ENCODE results near the gene MRPL57.
"Not testable (repeated sequence)": the region's sequence is repeated elsewhere in the genome, so short reads cannot be mapped to it uniquely, and the experiment has no call there.

The MRPL57 gene

GRCh38 chr13:21197606-21198225 is 21.3 kb downstream of the MRPL57 start:
- DNase-seq, result not testable (repeated sequence)

- DNase-seq, result not testable (repeated sequence)
These were observed 21.9 kb downstream of the MRPL57 start for GRCh38 chr13:21198391-21198790.

DNA sequence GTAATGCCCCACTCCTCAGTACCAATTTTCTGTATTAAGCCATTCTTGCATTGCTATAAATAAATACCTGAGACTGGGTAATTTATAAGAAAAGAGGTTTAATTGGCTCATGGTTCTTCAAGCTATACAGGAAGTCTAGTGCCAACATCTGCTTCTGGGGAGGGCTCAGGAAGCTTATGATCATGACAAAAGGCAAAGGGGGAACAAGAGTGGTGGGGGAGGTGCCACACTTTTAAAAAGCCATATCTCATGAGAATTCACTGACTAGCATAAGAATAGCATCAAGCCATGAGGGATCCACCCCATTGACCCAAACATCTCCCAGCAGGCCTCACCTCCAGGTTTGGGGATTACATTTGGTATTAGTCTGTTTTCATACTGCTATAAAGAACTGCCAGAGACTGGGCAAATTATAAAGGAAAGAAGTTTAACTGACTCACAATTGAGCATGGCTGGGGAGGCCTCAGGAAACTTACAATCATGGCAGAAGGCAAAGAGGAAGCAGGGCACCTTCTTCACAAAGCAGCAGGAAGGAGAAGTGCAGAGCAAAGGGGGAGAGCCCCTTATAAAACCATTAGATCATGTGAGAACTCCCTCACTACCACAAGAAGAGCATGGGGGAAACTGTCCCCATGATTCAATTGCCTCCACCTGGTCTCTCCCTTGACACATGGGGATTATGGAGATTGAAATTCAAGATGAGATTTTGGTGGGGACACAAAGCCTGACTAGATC is 25.2 kb downstream of the MRPL57 start:
- not testable (repeated sequence) for DNase-seq

- no peak for DNase-seq
These were observed 26.5 kb downstream of the MRPL57 start for GRCh38 chr13:21202767-21203531.

DNA sequence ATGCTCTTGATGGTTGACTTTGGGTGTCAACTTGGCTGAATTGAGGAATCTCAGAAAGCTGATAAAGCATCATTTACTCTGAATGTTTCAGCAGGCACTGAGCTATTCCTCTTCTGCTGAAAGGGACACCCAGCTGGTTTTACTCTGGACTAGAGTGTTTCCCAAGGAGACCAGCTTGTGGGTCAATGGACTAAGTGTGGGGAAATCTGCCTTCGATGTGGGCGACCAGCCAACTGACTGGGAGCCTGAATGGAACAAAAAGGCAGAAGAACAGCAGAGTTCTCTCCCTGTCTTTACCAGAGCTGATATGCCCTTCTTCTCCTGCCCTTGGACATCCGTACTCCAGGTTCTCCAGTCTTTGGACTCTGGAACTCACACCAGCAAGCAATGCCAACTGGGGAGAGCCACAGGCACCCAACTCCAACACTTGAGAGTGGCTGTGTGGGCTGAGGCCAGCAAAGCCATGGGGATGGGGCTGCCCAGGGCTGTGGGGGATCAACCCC is 32.2 kb downstream of the MRPL57 start:
- DNase-seq, result no peak

GRCh38 chr13:21212138-21212775 is 35.8 kb downstream of the MRPL57 start:
- DNase-seq, result no peak

GRCh38 chr13:21215419-21215818 is 39.0 kb downstream of the MRPL57 start:
- DNase-seq, result not testable (repeated sequence)

DNA sequence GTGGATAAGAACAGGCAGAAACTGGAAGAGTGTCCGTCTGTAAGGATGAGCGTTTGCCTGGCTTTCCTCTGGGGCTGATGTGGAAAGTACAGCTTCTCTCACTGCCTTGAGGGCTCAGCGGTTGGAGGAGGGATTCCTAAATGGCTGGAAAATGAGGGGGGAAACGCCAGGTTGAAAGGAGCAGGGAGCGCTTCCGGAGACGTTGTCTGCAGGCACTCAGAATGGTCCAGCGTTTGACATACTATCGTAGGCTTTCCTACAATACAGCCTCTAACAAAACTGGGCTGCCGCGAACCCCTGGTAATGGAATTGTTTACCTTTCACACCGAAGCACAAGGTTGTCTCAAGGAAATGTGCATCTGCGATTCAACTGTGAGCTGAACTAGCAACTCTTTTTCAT is 39.9 kb downstream of the MRPL57 start:
- DNase-seq, result no peak

DNA sequence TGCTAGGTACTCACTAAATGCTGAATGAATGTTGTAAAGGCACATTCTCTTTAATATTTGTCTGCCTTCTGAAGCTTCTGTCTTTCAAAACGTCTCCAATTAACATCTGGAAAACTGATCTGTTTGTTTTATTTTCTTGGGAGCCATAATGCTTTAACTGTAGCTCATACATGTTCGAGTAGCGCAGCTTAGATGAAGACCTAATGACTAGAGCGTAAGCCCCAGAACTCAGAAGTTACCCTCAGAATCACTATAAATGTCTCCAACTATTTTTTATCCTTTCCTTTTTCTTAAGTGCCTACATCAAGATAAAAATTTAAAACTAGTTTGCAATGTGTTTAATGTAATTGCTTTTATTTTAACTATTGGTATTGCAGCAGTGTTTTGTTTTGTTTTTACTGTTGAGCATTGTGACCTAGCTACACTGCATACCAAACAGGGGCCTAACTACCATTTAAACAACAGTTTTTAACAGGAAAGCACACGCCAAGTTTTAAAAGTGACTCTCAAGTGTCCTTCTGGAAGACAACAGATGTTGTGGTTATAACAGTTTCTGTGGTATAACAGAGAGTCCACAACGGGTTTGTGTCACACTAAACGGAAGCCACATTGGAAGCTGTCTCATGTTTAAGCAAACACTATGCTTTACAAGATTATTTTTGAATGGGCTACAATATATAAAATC is 42.0 kb downstream of the MRPL57 start:
- no peak for DNase-seq

DNA sequence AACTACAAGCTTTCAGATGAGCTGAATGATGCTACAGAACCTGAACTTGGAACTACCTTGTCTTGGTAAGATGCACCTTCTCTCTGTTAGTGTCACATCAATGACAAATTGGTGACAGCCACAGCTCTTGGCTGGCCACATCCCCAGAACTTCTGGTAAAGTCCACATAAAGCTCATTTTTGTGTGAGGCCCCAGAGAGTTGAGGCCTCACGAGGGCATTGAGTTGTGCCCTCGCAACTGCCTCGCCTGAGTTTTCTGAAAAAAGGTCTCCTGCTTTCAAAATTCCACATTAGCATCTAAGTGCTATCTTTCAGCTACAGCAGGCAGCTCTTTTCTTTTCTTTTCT is 42.6 kb downstream of the MRPL57 start:
- no peak for DNase-seq

DNA sequence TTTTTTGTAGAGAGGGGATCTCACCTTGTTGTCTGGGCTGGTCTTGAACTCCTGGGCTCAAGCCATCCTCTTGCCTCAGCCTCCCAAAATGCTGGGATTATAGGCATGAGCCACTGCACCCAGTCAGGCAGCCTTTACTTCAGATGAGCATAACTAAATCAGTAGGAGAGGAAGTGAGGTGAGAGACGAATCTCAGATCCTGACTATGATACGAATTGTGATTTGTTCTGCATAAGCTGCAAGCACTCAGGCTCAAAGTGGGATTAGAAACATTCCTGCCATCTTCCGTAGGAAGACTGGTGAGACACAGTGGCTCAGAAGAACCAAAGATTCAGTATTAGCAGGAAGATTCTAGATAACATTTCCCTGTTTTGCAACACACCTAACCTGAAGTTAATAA is 43.3 kb downstream of the MRPL57 start:
- DNase-seq, result not testable (repeated sequence)

GRCh38 chr13:21221268-21221667 is 44.8 kb downstream of the MRPL57 start:
- no peak for DNase-seq

DNA sequence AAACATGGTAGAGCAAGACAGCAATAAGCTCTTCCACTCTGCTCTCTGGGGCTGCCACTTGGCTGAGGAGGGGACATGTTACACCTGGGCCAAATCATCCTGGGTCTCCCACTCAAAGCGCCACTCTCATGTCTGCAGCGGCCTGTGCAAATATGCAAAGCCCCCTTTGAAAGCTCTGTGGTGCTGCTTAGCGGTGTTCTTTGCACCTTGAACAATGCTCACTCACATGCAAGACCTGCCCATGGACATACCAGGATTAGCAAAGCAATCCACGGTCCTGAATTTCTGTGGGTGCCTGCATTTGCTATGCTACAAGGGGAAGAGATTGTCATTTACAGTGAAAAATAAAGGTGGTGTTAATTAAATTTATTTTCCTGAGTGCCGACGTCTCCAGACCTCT is 48.6 kb downstream of the MRPL57 start:
- DNase-seq, result no peak

- DNase-seq, result no peak
These were observed 49.6 kb downstream of the MRPL57 start for GRCh38 chr13:21225841-21226581.

DNA sequence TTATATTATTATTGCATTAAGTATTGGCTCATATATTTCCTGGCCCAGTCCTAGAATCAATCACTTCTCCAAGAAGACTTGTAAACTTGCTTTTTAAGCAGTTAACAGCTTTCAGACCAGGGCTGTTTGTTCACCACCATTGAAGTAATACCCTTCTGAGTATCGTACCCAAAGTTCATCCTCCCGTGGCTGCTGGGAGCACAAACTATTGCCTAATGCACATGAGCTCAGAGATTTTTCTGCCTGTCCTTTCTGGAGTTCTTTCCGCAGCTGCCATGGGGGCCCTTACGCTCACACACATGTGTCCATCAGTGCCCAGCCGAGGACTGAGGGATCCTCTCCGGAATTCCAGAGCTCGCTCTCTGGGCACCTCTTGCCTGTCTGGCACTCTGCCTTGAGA is 51.5 kb downstream of the MRPL57 start:
- DNase-seq, result no peak
